Activated naive CD4-positive, alpha-beta T cell treated with anti-CD3 and anti-CD28 coated beads, Interleukin-2, amount 10 ng/mL, durations not matched to agents 7 days and 5 days (primary cell): ENCODE results near the gene VASN.

Source experiments
- CTCF ChIA-PET: fragments of 350-600 bp; sonication (Branson Sonifier 250); formaldehyde crosslinking; loops from one replicate; lab custom pipeline; 2021; ENCODE audit warnings: antibody characterized with exemption; lab: Charles Lee
- DNase-seq: peaks from one replicate; pipeline ENCODE4 v3.0.0-alpha.2; 2020
- H3K27ac Mint-ChIP-seq: one replicate; pipeline ENCODE4 v1.8.0; 2021; ENCODE audit warnings: mild to moderate bottlenecking, moderate library complexity, mixed read lengths
- H3K27me3 Mint-ChIP-seq: one replicate; pipeline ENCODE4 v1.8.0; 2021; ENCODE audit warnings: mild to moderate bottlenecking, mixed read lengths
- H3K36me3 Mint-ChIP-seq: one replicate; pipeline ENCODE4 v1.8.0; 2021; ENCODE audit warnings: mixed read lengths
- H3K4me1 Mint-ChIP-seq: one replicate; pipeline ENCODE4 v1.8.0; 2021; ENCODE audit warnings: mixed read lengths
- H3K4me3 Mint-ChIP-seq: one replicate; pipeline ENCODE4 v1.8.0; 2021; ENCODE audit warnings: mild to moderate bottlenecking, moderate library complexity, mixed read lengths
- H3K9me3 Mint-ChIP-seq: one replicate; pipeline ENCODE4 v1.8.0; 2021; ENCODE audit warnings: mixed read lengths

Gene VASN

GRCh38 chr16:4365615-4366014 lies 6.0 kb upstream of the VASN start:
- H3K36me3 Mint-ChIP-seq = peaks cover 25% of the 10 kb centered on the region

DNA sequence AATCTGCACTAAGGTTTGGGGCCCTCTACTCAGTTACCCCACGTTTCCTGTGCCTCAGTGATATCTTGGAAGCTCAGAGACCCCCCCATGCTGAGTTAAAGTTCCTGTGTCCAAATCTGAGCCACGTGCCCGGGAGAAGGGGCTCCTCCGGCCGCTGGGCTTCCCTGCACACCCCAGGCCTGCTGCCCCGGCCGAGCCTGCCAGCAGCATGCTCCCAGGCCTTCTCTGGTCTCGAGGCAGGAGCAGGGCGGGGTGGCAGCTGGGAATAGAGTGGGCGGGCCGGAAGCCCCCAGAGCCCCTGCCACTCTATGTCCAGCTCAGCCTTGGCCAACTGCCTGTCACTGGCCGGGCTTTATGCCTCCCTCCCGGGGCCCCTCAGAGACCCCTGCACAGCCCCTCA lies 5.6 kb upstream of the VASN start:
- CTCF ChIA-PET = no interaction called here
- H3K36me3 Mint-ChIP-seq = peaks cover 22% of the 10 kb centered on the region
- no peak overlapping the region for H3K27ac Mint-ChIP-seq

More at GRCh38 chr16:4365615-4366014, 6.0 kb upstream of the VASN start:
- Mint-ChIP-seq H3K9me3 (no peaks in the 10 kb centered on the region), H3K4me3 (no peak overlapping the region), H3K4me1 (no peaks in the 10 kb centered on the region), H3K27me3 (no peaks in the 10 kb centered on the region), H3K27ac (no peak overlapping the region)
- CTCF ChIA-PET = no interaction called here
- no peak for DNase-seq

DNA sequence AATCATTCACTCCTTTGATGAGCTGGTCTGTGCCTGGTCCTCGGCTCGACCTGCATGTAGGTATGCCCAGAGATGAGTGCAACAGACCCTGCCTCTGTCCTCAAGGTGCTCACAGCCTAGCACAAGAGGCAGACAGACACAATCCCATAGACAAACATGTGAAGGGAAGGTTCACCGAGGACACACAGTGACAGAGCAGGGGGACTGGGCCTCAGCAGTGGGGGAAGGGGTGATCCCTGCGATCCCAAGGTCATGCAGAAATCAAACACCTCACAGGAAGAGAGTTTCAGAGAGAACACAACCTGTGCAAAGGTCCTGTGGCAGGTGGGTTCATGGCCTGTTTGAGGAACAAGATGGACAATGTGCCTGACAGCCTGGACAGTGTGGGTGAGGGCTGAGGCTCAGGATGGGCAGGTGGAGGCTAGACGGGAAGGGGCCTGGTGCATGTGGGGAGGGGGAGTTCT lies 4.2 kb upstream of the VASN start:
- Mint-ChIP-seq H3K4me3 (no peak overlapping the region), H3K9me3 (no peaks in the 10 kb centered on the region), H3K27ac (no peak overlapping the region), H3K4me1 (peaks cover 4% of the 10 kb centered on the region), H3K36me3 (peaks cover 17% of the 10 kb centered on the region), H3K27me3 (no peaks in the 10 kb centered on the region)
- DNase-seq = no peak
- CTCF ChIA-PET = no interaction called here

More for the DNA sequence above, 5.6 kb upstream of the VASN start:
- DNase-seq = no peak
- Mint-ChIP-seq H3K27me3 (no peaks in the 10 kb centered on the region), H3K4me1 (no peaks in the 10 kb centered on the region), H3K4me3 (no peak overlapping the region), H3K9me3 (no peaks in the 10 kb centered on the region)

GRCh38 chr16:4369007-4369733 lies 2.5 kb upstream of the VASN start:
- peaks cover 11% of the 10 kb centered on the region for H3K4me1 Mint-ChIP-seq
- H3K36me3 Mint-ChIP-seq = peaks cover 7% of the 10 kb centered on the region
- H3K27me3 Mint-ChIP-seq = no peaks in the 10 kb centered on the region
- no peak overlapping the region for H3K4me3 Mint-ChIP-seq
- H3K9me3 Mint-ChIP-seq = no peaks in the 10 kb centered on the region
- no peak for DNase-seq
- no peak overlapping the region for H3K27ac Mint-ChIP-seq
- CTCF ChIA-PET = no interaction called here

DNA sequence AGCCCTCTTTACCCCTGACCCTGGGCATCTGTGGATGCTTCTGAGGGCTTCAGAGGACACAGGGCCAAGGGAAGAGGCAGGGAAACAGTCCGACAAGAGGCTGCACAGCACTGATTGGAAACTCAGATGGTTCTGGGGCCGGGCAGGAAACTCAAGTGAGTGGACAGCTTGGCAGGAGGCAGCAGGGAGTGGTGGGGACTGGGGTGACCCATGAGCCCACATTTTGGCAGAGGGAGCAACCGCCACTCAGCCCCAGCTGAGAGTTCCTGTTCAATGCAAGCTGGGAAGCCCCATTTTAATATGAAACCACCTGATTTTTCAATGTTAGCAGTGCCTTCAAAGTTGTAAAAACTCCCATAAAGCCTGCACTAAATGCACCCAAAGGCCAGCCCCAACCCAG lies 1.5 kb upstream of the VASN start:
- DNase-seq = no peak
- no peaks in the 10 kb centered on the region for H3K27me3 Mint-ChIP-seq
- no peaks in the 10 kb centered on the region for H3K9me3 Mint-ChIP-seq
- H3K4me1 Mint-ChIP-seq = peaks cover 11% of the 10 kb centered on the region
- H3K27ac Mint-ChIP-seq = no peak overlapping the region
- H3K4me3 Mint-ChIP-seq = no peak overlapping the region
- CTCF ChIA-PET = no interaction called here
- H3K36me3 Mint-ChIP-seq = peaks cover 7% of the 10 kb centered on the region

- CTCF ChIA-PET = no interaction called here
- Mint-ChIP-seq H3K27me3 (no peaks in the 10 kb centered on the region), H3K27ac (no peak overlapping the region), H3K4me3 (no peak overlapping the region), H3K4me1 (peaks cover 11% of the 10 kb centered on the region), H3K36me3 (peaks cover 8% of the 10 kb centered on the region), H3K9me3 (no peaks in the 10 kb centered on the region)
- no peak for DNase-seq
Measured at GRCh38 chr16:4370570-4371356, 885 bp upstream of the VASN start.

DNA sequence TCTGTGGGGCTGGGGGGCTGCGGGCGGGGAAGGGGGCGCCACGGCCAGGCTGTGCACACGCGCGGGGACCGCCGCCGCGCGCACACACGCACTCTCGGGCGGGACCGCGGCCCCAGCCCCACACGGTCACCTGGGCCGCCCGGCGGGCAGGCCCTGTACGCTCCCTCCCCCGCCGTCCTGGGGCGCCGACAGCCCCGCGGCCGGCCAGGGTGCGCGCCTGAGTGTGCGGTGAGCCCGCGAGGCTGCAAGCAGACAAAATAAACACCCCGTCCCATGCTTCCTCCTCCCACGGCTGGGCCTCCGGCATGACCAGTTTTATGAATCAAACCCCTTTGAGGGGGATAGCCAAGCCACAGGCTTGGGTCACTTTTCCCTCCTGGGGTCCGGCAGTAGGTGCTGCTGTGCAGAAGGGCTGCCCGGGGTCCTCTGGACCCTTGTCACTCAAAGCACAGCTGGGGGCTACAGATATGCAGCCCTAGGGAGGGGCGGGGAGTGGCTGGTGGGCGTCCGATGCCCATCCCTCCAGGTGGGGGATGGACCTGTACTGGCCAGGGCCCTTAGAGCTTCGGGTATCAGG lies 441 bp downstream of the VASN start:
- peak overlapping the region; percentile 42 for H3K27ac Mint-ChIP-seq

DNA sequence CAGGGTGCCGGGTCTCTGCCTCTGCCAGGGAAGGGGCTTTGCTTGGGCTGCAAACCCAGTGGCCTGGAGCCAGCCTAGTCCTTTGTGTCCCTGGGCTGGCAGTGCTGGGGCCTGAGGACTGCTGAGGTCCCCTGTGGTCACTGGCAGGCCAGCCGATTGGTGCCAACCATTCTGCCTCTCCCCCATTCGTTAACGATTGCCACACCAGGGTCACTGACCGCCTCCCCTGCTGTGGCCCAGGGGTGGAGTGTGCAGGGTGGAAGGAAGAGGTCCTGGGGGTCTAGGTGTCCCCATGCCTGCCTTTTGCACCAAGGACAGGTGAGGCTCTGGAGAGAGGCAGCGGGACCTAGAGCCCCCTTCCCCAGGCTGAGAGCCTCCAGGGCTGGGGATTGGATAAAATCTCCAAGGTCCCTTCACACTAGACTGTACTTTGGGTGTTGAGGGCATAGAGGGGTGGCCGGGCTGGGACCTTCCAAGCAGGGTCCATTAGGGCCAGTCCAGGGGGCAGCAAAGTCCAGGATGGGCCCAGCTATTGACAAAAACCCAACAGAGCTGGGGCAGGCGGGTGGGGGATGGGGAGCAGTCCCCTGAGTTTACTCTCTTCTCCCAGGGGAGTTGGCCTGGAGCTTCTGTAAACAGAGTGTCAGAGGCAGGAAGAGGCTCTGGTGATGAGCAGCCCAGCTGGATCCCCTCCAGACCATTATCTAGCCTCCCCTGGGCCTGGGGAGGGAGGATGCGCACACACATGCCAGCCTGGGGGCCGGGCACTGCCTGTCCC lies 1.1 kb downstream of the VASN start:
- H3K9me3 Mint-ChIP-seq = no peaks in the 10 kb centered on the region

More for the DNA sequence above, 441 bp downstream of the VASN start:
- peak; percentile 42 for DNase-seq
- Mint-ChIP-seq H3K27me3 (no peaks in the 10 kb centered on the region), H3K4me3 (peak overlapping the region; percentile 63), H3K36me3 (peaks cover 8% of the 10 kb centered on the region), H3K4me1 (peaks cover 11% of the 10 kb centered on the region), H3K9me3 (no peaks in the 10 kb centered on the region)
- CTCF ChIA-PET = interaction anchor here (0.6 kb wide), 1 partner anchor 13 kb away, joined by 3 read pairs; no protein-coding TSS in a partner anchor

GRCh38 chr16:4373356-4373908 lies 1.8 kb downstream of the VASN start:
- peaks cover 11% of the 10 kb centered on the region for H3K4me1 Mint-ChIP-seq

More for the DNA sequence above, 1.1 kb downstream of the VASN start:
- Mint-ChIP-seq H3K27me3 (no peaks in the 10 kb centered on the region), H3K27ac (no peak overlapping the region), H3K4me1 (peaks cover 11% of the 10 kb centered on the region), H3K4me3 (peak overlapping the region; percentile 63), H3K36me3 (peaks cover 2% of the 10 kb centered on the region)
- CTCF ChIA-PET = interaction anchor here (0.6 to 3.0 kb wide), 2 partner anchors 13 to 29 kb away, joined by 3 to 10 read pairs; no protein-coding TSS in a partner anchor
- DNase-seq = no peak

DNA sequence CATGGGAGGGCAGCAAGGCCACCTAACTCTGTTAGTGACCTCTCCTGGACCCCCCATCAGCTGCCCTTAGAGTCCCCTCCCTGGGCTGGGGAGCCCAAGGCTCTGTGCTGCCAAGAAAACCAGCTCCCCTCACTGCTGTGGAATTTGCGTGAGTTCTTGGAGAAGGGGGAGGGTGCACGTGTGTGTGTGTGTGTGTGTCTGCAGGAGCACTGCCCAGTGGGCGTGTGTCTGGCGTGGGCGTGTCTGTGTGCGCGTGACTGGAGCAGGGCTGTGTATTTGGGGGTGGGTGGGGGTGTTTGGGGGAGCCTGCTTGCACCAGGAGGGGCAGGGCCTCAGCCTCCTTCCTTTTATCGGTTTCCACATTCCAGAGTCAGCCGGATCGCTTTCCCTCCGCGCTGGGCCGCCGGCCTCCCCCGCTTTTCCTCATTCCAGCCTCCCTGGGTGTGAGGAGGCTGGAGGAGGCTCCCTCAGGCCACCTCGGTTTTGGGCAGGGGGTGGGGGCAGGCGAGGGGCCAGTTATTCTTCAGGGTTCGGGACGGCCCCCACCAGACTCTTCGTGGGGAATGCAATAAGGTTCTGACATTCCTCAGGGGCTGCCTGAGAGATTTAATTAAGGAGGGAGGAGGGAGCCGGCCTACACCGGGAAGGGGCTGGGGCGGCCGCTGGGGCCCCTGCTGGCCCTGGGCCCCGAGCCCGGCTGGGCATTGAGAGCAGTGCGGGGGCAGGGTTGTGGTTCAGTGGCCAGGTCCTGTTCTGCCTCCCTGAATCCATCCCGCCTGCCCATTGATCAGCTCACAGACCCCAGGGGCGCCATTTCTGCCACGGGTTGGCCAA lies 2.5 kb downstream of the VASN start:
- Mint-ChIP-seq H3K36me3 (peaks cover 2% of the 10 kb centered on the region), H3K27ac (peak overlapping the region; percentile 58), H3K27me3 (no peaks in the 10 kb centered on the region), H3K9me3 (no peaks in the 10 kb centered on the region), H3K4me1 (peaks cover 11% of the 10 kb centered on the region), H3K4me3 (no peak overlapping the region)
- CTCF ChIA-PET = interaction anchor here (3.0 kb wide), 1 partner anchor 28 kb away, joined by 10 read pairs; no protein-coding TSS in a partner anchor
- no peak for DNase-seq

More at GRCh38 chr16:4373356-4373908, 1.8 kb downstream of the VASN start:
- CTCF ChIA-PET = interaction anchor here (3.0 kb wide), 1 partner anchor 29 kb away, joined by 10 read pairs; no protein-coding TSS in a partner anchor
- no peaks in the 10 kb centered on the region for H3K27me3 Mint-ChIP-seq
- H3K9me3 Mint-ChIP-seq = no peaks in the 10 kb centered on the region
- DNase-seq = no peak
- H3K36me3 Mint-ChIP-seq = peaks cover 2% of the 10 kb centered on the region
- H3K4me3 Mint-ChIP-seq = no peak overlapping the region
- H3K27ac Mint-ChIP-seq = no peak overlapping the region

DNA sequence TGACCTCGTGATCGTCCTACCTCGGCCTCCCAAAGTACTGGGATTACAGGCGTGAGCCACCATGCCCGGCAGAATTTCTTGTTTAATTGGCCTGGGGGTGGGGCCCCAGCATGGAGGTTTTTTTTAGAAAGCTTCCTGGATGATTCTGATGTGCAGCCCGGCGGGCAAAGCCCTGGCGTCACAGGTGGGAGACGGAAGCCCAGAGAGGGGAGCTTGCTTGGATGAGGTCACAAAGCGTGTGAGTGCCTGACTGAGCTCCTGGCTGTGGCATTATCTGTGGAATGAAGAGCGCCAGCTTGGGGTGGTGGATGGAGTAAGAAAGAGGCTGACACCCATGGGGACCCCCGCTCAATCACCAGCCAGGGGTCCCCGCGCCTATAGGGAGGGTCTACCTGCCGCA lies 4.1 kb downstream of the VASN start:
- peaks cover 2% of the 10 kb centered on the region for H3K36me3 Mint-ChIP-seq
- CTCF ChIA-PET = interaction anchor here (0.6 to 3.0 kb wide), 3 partner anchors 16 to 87 kb away, joined by 3 to 10 read pairs (median 4); no protein-coding TSS in a partner anchor
- H3K4me3 Mint-ChIP-seq = no peak overlapping the region
- no peak for DNase-seq
- H3K4me1 Mint-ChIP-seq = peaks cover 11% of the 10 kb centered on the region
- H3K9me3 Mint-ChIP-seq = no peaks in the 10 kb centered on the region
- H3K27me3 Mint-ChIP-seq = no peaks in the 10 kb centered on the region
- no peak overlapping the region for H3K27ac Mint-ChIP-seq

GRCh38 chr16:4376126-4376892 lies 4.7 kb downstream of the VASN start:
- Mint-ChIP-seq H3K27ac (no peak overlapping the region), H3K36me3 (peaks cover 2% of the 10 kb centered on the region), H3K4me3 (no peak overlapping the region), H3K4me1 (peaks cover 11% of the 10 kb centered on the region), H3K9me3 (no peaks in the 10 kb centered on the region), H3K27me3 (no peaks in the 10 kb centered on the region)
- no peak for DNase-seq
- CTCF ChIA-PET = interaction anchor here (3.0 kb wide), 1 partner anchor 26 kb away, joined by 10 read pairs; no protein-coding TSS in a partner anchor
